T-helper 2 cell treated with Interferon-gamma antibody and Interleukin-4, amounts not matched to agents 100 ng/mL and 5 ng/mL, for 36 hours (primary cell): Measurements from ENCODE around the gene DGCR2. TPM values are rescaled to one million over a fixed set of nuclear protein-coding genes. Genes with fewer than 3 reads are reported as not detected.
"Not testable (repeated sequence)": the region's sequence is repeated elsewhere in the genome, so short reads cannot be mapped to it uniquely, and the experiment has no call there.

ENCODE experiments used
- intact Hi-C: fragments of 100-400 bp; cut with micrococcal nuclease; formaldehyde crosslinking; loops from one replicate; pipeline ENCODE4 v1.15.1; 2023
- total RNA-seq: library from RNA; stranded (reverse); gene quantifications from 2 replicates; pipeline ENCODE4 v1.2.3, GENCODE V29; 2022

The DGCR2 gene
- total RNA-seq, 1 donor from 2014 or later, result 31.7 TPM

GRCh38 chr22:19032898-19033567 lies 89.2 kb downstream of the DGCR2 start:
- intact Hi-C loops, result not testable (repeated sequence)

GRCh38 chr22:19032156-19032785 lies 89.9 kb downstream of the DGCR2 start:
- intact Hi-C loops, result not testable (repeated sequence)

GRCh38 chr22:19030889-19031252 lies 91.3 kb downstream of the DGCR2 start:
- intact Hi-C loops, result not testable (repeated sequence)

- intact Hi-C loops, result not testable (repeated sequence)
Observed at GRCh38 chr22:19030226-19030888, 91.9 kb downstream of the DGCR2 start.

- intact Hi-C loops, result not testable (repeated sequence)
Observed at GRCh38 chr22:19029113-19030103, 92.8 kb downstream of the DGCR2 start.

GRCh38 chr22:19028060-19028455 lies 94.2 kb downstream of the DGCR2 start:
- intact Hi-C loops, result not testable (repeated sequence)

- intact Hi-C loops, result not testable (repeated sequence)
Observed at GRCh38 chr22:19027371-19028059, 94.7 kb downstream of the DGCR2 start.

GRCh38 chr22:19026080-19026479 lies 96.1 kb downstream of the DGCR2 start:
- intact Hi-C loops, result not testable (repeated sequence)

GRCh38 chr22:19024956-19025489 lies 97.2 kb downstream of the DGCR2 start:
- intact Hi-C loops, result not testable (repeated sequence)

GRCh38 chr22:19023931-19024330 lies 98.3 kb downstream of the DGCR2 start:
- intact Hi-C loops, result not testable (repeated sequence)

- intact Hi-C loops, result no loop called here
Observed at GRCh38 chr22:19022755-19023154, 99.5 kb downstream of the DGCR2 start.

GRCh38 chr22:19019679-19020032 lies 102.6 kb downstream of the DGCR2 start:
- intact Hi-C loops, result no loop called here

GRCh38 chr22:19019029-19019678 lies 103.1 kb downstream of the DGCR2 start:
- intact Hi-C loops, result no loop called here

GRCh38 chr22:19018256-19018655 lies 104.0 kb downstream of the DGCR2 start:
- intact Hi-C loops, result no loop called here

- intact Hi-C loops, result no loop called here
Observed at GRCh38 chr22:19016081-19016766, 106.0 kb downstream of the DGCR2 start.

GRCh38 chr22:19014886-19015285 lies 107.3 kb downstream of the DGCR2 start:
- intact Hi-C loops, result no loop called here

- intact Hi-C loops, result not testable (repeated sequence)
Observed at GRCh38 chr22:19013881-19014598, 108.2 kb downstream of the DGCR2 start.

- intact Hi-C loops, result not testable (repeated sequence)
Observed at GRCh38 chr22:19013411-19013810, 108.8 kb downstream of the DGCR2 start.
